ENCODE results near the gene JAKMIP2.
"Not testable (repeated sequence)": the region's sequence is repeated elsewhere in the genome, so short reads cannot be mapped to it uniquely, and the experiment has no call there.

The JAKMIP2 gene

GRCh38 chr5:147740864-147741263 lies 41.7 kb downstream of the JAKMIP2 start:
- Histone ChIP-seq H3K27me3 (ENCODE audit: control insufficient read depth, insufficient read depth, low read length) (no peaks in the 10 kb centered on the region), H3K9ac (ENCODE audit: low read length) (no peak overlapping the region), H3K36me3 (ENCODE audit: control insufficient read depth, low read depth, low read length) (no peaks in the 10 kb centered on the region), H3K4me3 (ENCODE audit: low read length) (no peak overlapping the region), H3K27ac (ENCODE audit: low read length) (no peak overlapping the region), H3K9me3 (ENCODE audit: control insufficient read depth, low read depth, low read length) (no peaks in the 10 kb centered on the region), H3K4me1 (ENCODE audit: control insufficient read depth, low read depth, low read length) (no peaks in the 10 kb centered on the region)

DNA sequence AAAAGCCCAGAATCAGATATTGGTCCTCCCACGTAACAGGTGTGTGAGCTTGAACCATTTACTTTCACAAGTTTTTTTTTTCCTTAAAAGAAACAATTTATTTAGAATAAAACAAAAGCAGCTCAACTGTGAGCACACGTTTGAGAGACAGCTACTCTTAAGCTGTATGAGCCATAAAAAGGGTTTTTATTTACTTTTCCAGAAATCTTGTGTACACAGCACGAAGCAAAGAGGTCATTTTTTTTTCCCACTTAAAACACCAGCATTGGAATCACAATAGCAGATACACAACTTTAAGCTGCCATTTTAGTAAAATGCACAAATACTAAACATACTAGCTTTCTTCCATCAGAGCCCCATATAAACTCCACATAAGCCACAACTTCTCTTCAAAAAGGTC lies 44.6 kb downstream of the JAKMIP2 start:
- Histone ChIP-seq H3K9ac (ENCODE audit: low read length) (no peak overlapping the region), H3K36me3 (ENCODE audit: control insufficient read depth, low read depth, low read length) (no peaks in the 10 kb centered on the region), H3K9me3 (ENCODE audit: control insufficient read depth, low read depth, low read length) (no peaks in the 10 kb centered on the region), H3K27me3 (ENCODE audit: control insufficient read depth, insufficient read depth, low read length) (no peaks in the 10 kb centered on the region), H3K4me3 (ENCODE audit: low read length) (no peak overlapping the region), H3K4me1 (ENCODE audit: control insufficient read depth, low read depth, low read length) (peaks cover 7% of the 10 kb centered on the region), H3K27ac (ENCODE audit: low read length) (no peak overlapping the region)

DNA sequence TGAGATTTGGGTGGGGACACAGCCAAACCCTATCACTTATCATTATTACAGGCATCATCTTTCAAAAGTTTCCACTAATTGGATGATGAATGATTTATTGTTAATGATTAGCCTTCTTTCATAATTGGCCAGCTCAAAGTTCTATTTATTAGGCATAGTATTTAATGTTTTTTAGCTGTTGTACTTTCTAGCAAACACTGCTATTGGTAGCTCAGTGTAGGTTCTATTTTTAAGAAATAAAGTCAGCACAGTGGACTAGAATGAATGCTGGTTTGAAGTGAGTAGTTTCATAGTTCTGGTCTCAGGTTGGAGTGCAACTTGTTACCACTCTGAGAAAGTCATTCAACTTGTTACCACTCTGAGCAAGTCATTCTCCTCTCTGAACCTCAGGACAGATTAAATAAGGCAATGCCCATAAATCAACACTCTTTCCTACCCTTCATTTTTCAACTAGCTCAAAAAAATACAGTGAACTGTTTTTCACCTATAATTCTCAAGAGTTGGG lies 46.9 kb downstream of the JAKMIP2 start:
- Histone ChIP-seq H3K27me3 (ENCODE audit: control insufficient read depth, insufficient read depth, low read length) (no peaks in the 10 kb centered on the region), H3K9ac (ENCODE audit: low read length) (no peak overlapping the region), H3K36me3 (ENCODE audit: control insufficient read depth, low read depth, low read length) (no peaks in the 10 kb centered on the region), H3K27ac (ENCODE audit: low read length) (no peak overlapping the region), H3K9me3 (ENCODE audit: control insufficient read depth, low read depth, low read length) (no peaks in the 10 kb centered on the region), H3K4me1 (ENCODE audit: control insufficient read depth, low read depth, low read length) (peaks cover 20% of the 10 kb centered on the region), H3K4me3 (ENCODE audit: low read length) (no peak overlapping the region)

- H3K27ac ChIP-seq (ENCODE audit: low read length), result no peak overlapping the region
- H3K36me3 ChIP-seq (ENCODE audit: control insufficient read depth, low read depth, low read length), result no peaks in the 10 kb centered on the region
- no peak overlapping the region for H3K9ac ChIP-seq (ENCODE audit: low read length)
- H3K4me3 ChIP-seq (ENCODE audit: low read length), result no peak overlapping the region
- peaks cover 20% of the 10 kb centered on the region for H3K4me1 ChIP-seq (ENCODE audit: control insufficient read depth, low read depth, low read length)
- H3K9me3 ChIP-seq (ENCODE audit: control insufficient read depth, low read depth, low read length), result no peaks in the 10 kb centered on the region
- H3K27me3 ChIP-seq (ENCODE audit: control insufficient read depth, insufficient read depth, low read length), result no peaks in the 10 kb centered on the region
Measured at GRCh38 chr5:147734894-147735293, 47.6 kb downstream of the JAKMIP2 start.

DNA sequence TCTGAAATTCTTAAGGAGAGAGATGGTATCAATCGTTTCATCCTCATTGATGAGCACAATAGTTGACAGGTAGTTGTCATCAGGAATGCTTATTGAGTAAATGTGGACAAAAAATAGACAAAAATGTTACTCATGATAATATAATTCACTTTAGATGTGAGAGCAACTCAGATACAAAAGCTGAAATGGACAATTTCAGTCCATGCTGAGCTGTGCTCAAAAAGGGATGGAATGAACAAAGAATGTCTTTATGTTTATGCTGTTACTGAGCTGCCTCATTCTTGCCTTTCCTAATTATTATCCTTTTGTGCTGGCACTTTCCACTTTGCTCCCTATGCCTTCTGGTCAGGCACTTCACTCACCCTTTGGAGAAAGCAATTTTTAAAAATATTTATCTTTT lies 49.5 kb downstream of the JAKMIP2 start:
- Histone ChIP-seq H3K9me3 (ENCODE audit: control insufficient read depth, low read depth, low read length) (no peaks in the 10 kb centered on the region), H3K9ac (ENCODE audit: low read length) (no peak overlapping the region), H3K4me1 (ENCODE audit: control insufficient read depth, low read depth, low read length) (peaks cover 20% of the 10 kb centered on the region), H3K36me3 (ENCODE audit: control insufficient read depth, low read depth, low read length) (no peaks in the 10 kb centered on the region), H3K27me3 (ENCODE audit: control insufficient read depth, insufficient read depth, low read length) (no peaks in the 10 kb centered on the region), H3K4me3 (ENCODE audit: low read length) (no peak overlapping the region), H3K27ac (ENCODE audit: low read length) (no peak overlapping the region)

DNA sequence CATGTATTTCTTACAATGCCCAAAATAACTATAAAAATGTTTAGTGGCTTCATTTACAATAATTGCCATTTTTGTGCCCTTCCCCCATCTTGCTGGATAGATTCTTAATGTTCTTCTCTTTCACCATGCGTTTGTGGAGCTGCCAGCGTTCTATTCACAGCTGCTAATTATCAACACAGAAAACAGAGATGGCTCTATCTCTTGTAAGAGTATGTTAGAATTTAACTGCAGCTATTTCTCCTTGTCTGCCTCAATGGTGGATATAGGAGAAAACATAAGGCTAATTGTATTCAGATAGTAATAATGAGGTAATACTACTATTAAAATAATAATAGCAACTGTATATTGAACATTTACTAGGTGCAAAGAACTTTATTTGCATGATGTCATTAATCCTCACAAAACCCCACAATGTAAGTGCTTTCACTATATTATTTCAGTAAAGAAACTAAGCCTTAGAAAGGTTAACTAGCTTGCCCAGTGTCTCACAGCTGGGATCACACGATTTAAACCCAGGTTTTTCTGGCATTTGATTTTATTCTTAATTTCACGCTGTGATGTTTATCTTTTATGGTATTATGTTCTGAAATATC lies 50.1 kb downstream of the JAKMIP2 start:
- Histone ChIP-seq H3K4me1 (ENCODE audit: control insufficient read depth, low read depth, low read length) (peaks cover 20% of the 10 kb centered on the region), H3K9ac (ENCODE audit: low read length) (no peak overlapping the region), H3K27me3 (ENCODE audit: control insufficient read depth, insufficient read depth, low read length) (no peaks in the 10 kb centered on the region), H3K36me3 (ENCODE audit: control insufficient read depth, low read depth, low read length) (no peaks in the 10 kb centered on the region), H3K4me3 (ENCODE audit: low read length) (no peak overlapping the region), H3K9me3 (ENCODE audit: control insufficient read depth, low read depth, low read length) (no peaks in the 10 kb centered on the region), H3K27ac (ENCODE audit: low read length) (no peak overlapping the region)

GRCh38 chr5:147731431-147732290 lies 50.9 kb downstream of the JAKMIP2 start:
- Histone ChIP-seq H3K4me1 (ENCODE audit: control insufficient read depth, low read depth, low read length) (peaks cover 20% of the 10 kb centered on the region), H3K36me3 (ENCODE audit: control insufficient read depth, low read depth, low read length) (peaks cover 3% of the 10 kb centered on the region), H3K27ac (ENCODE audit: low read length) (no peak overlapping the region), H3K9me3 (ENCODE audit: control insufficient read depth, low read depth, low read length) (no peaks in the 10 kb centered on the region), H3K9ac (ENCODE audit: low read length) (no peak overlapping the region), H3K4me3 (ENCODE audit: low read length) (no peak overlapping the region), H3K27me3 (ENCODE audit: control insufficient read depth, insufficient read depth, low read length) (no peaks in the 10 kb centered on the region)

- Histone ChIP-seq H3K4me3 (ENCODE audit: low read length) (no peak overlapping the region), H3K36me3 (ENCODE audit: control insufficient read depth, low read depth, low read length) (peaks cover 3% of the 10 kb centered on the region), H3K9ac (ENCODE audit: low read length) (no peak overlapping the region), H3K27me3 (ENCODE audit: control insufficient read depth, insufficient read depth, low read length) (no peaks in the 10 kb centered on the region), H3K9me3 (ENCODE audit: control insufficient read depth, low read depth, low read length) (no peaks in the 10 kb centered on the region), H3K27ac (ENCODE audit: low read length) (no peak overlapping the region), H3K4me1 (ENCODE audit: control insufficient read depth, low read depth, low read length) (peaks cover 7% of the 10 kb centered on the region)
Measured at GRCh38 chr5:147727200-147727599, 55.3 kb downstream of the JAKMIP2 start.

GRCh38 chr5:147721191-147721960 lies 61.2 kb downstream of the JAKMIP2 start:
- not testable (repeated sequence) for H3K4me3 ChIP-seq (ENCODE audit: low read length); H3K9me3 ChIP-seq (ENCODE audit: control insufficient read depth, low read depth, low read length); H3K27me3 ChIP-seq (ENCODE audit: control insufficient read depth, insufficient read depth, low read length); H3K36me3 ChIP-seq (ENCODE audit: control insufficient read depth, low read depth, low read length); H3K9ac ChIP-seq (ENCODE audit: low read length); H3K4me1 ChIP-seq (ENCODE audit: control insufficient read depth, low read depth, low read length); H3K27ac ChIP-seq (ENCODE audit: low read length)

DNA sequence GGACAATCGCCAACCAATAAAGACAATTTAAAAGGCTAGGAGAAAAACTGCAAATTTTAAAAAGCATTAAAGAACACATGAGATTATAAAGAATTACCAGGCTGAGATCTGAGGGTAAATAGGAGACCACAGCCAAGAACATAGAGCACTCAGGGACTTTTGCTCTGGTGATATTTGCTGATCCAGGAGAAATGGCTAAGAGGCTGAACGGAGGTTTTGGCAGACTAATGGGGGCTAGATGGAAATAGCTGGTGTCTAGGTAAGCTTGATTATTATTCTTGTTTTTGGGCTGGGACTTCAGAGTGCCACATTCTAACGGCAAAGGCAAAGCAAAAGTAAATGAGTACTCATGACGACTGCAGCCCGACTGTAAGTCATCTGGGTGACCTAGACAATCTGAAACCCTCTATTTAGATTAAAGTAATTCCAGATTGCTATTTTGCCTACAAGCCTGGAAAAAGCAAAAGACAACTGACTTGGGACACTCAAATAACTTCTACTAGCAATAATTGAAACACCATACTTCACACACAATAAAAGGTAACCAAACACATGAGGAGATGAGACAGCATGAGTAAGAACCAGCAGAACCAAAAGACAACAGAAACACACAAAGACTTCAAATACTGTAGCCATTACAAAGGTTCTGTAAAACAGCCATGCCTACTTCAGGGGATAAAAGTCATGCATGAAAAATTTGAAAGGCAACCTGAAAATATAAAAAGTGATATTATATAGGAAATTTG lies 68.8 kb downstream of the JAKMIP2 start:
- no peaks in the 10 kb centered on the region for H3K36me3 ChIP-seq (ENCODE audit: control insufficient read depth, low read depth, low read length)
- peaks cover 4% of the 10 kb centered on the region for H3K4me1 ChIP-seq (ENCODE audit: control insufficient read depth, low read depth, low read length)
- no peaks in the 10 kb centered on the region for H3K9me3 ChIP-seq (ENCODE audit: control insufficient read depth, low read depth, low read length)
- no peak overlapping the region for H3K4me3 ChIP-seq (ENCODE audit: low read length)
- no peaks in the 10 kb centered on the region for H3K27me3 ChIP-seq (ENCODE audit: control insufficient read depth, insufficient read depth, low read length)
- H3K27ac ChIP-seq (ENCODE audit: low read length), result no peak overlapping the region
- no peak overlapping the region for H3K9ac ChIP-seq (ENCODE audit: low read length)

DNA sequence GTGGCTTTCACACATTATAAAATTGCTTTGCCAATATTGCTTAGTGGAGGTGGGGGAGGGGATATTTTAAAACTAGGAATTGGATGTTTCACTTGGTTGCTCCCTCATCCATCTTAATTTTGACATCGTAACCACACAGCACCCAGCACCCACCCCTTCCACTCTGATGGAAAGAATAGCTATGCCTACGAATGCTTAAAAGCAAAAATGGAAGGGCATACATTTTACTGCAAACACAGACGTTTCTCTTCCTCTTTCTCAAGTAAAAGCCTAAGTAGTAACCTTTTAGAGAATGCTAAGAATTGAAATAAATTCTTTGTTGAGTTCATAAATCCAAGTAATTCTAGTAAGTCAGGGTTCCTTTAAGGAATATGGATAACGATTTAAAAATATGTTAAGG lies 69.9 kb downstream of the JAKMIP2 start:
- Histone ChIP-seq H3K27ac (ENCODE audit: low read length) (no peak overlapping the region), H3K36me3 (ENCODE audit: control insufficient read depth, low read depth, low read length) (no peaks in the 10 kb centered on the region), H3K4me1 (ENCODE audit: control insufficient read depth, low read depth, low read length) (peaks cover 4% of the 10 kb centered on the region), H3K9ac (ENCODE audit: low read length) (no peak overlapping the region), H3K27me3 (ENCODE audit: control insufficient read depth, insufficient read depth, low read length) (no peaks in the 10 kb centered on the region), H3K4me3 (ENCODE audit: low read length) (no peak overlapping the region), H3K9me3 (ENCODE audit: control insufficient read depth, low read depth, low read length) (no peaks in the 10 kb centered on the region)

All from iPS-18a (cell line).